ENCODE measurements around the gene MTURN. TPM values are rescaled to one million over a fixed set of nuclear protein-coding genes. Genes with fewer than 3 reads are reported as not detected.

Gene MTURN
- total RNA-seq, 2 experiments from 2014 or later = 4.2 TPM

- ChIA-PET POLR2A (no interaction called here), CTCF (no interaction called here)
- Mint-ChIP-seq H3K9me3 (ENCODE audit: low read depth) (no peaks in the 10 kb centered on the region), H3K4me3 (no peak overlapping the region), H3K27ac (no peak overlapping the region), H3K4me1 (no peaks in the 10 kb centered on the region), H3K36me3 (ENCODE audit: low read depth) (no peaks in the 10 kb centered on the region), H3K27me3 (no peaks in the 10 kb centered on the region)
- no peak for ATAC-seq
- no peak for DNase-seq
- intact Hi-C loops (cut with DNase I, micrococcal nuclease) = no loop called here
Observed at GRCh38 chr7:30171766-30172447, 37.1 kb downstream of the MTURN start.

- no peak overlapping the region for H3K4me3 Mint-ChIP-seq
- intact Hi-C loops (cut with DNase I, micrococcal nuclease) = no loop called here
- H3K9me3 Mint-ChIP-seq (ENCODE audit: low read depth) = no peaks in the 10 kb centered on the region
- ATAC-seq (peak; percentile 26), DNase-seq (no peak)
- H3K36me3 Mint-ChIP-seq (ENCODE audit: low read depth) = no peaks in the 10 kb centered on the region
- no peaks in the 10 kb centered on the region for H3K27me3 Mint-ChIP-seq
- POLR2A ChIA-PET = no interaction called here
- CTCF ChIA-PET = no interaction called here
- H3K4me1 Mint-ChIP-seq = no peaks in the 10 kb centered on the region
- H3K27ac Mint-ChIP-seq = no peak overlapping the region
Observed at GRCh38 chr7:30172451-30172850, 37.7 kb downstream of the MTURN start.

GRCh38 chr7:30173058-30173897 is 38.5 kb downstream of the MTURN start:
- ATAC-seq (no peak), DNase-seq (no peak)
- ChIA-PET POLR2A (no interaction called here), CTCF (no interaction called here)
- no peaks in the 10 kb centered on the region for H3K9me3 Mint-ChIP-seq (ENCODE audit: low read depth)
- no peak overlapping the region for H3K4me3 Mint-ChIP-seq
- intact Hi-C loops (cut with DNase I, micrococcal nuclease) = no loop called here
- no peaks in the 10 kb centered on the region for H3K27me3 Mint-ChIP-seq
- H3K27ac Mint-ChIP-seq = no peak overlapping the region
- H3K4me1 Mint-ChIP-seq = no peaks in the 10 kb centered on the region
- no peaks in the 10 kb centered on the region for H3K36me3 Mint-ChIP-seq (ENCODE audit: low read depth)

GRCh38 chr7:30175180-30175579 is 40.4 kb downstream of the MTURN start:
- H3K27me3 Mint-ChIP-seq = no peaks in the 10 kb centered on the region
- CTCF ChIA-PET = no interaction called here

GRCh38 chr7:30175636-30176147 is 40.9 kb downstream of the MTURN start:
- Mint-ChIP-seq H3K4me3 (no peak overlapping the region), H3K27ac (no peak overlapping the region), H3K36me3 (ENCODE audit: low read depth) (no peaks in the 10 kb centered on the region), H3K27me3 (no peaks in the 10 kb centered on the region), H3K4me1 (peaks cover 6% of the 10 kb centered on the region), H3K9me3 (ENCODE audit: low read depth) (no peaks in the 10 kb centered on the region)
- ATAC-seq (no peak), DNase-seq (no peak)
- intact Hi-C loops (cut with DNase I, micrococcal nuclease) = no loop called here
- CTCF ChIA-PET = interaction anchor here (0.9 kb wide), 1 partner anchor 10 kb away, joined by 3 read pairs; no protein-coding TSS in a partner anchor
- POLR2A ChIA-PET = no interaction called here

More at GRCh38 chr7:30175180-30175579, 40.4 kb downstream of the MTURN start:
- POLR2A ChIA-PET = no interaction called here
- intact Hi-C loops (cut with DNase I, micrococcal nuclease) = no loop called here
- Mint-ChIP-seq H3K9me3 (ENCODE audit: low read depth) (no peaks in the 10 kb centered on the region), H3K27ac (no peak overlapping the region), H3K36me3 (ENCODE audit: low read depth) (no peaks in the 10 kb centered on the region), H3K4me3 (no peak overlapping the region), H3K4me1 (peaks cover 6% of the 10 kb centered on the region)
- DNase-seq = no peak
- no peak for ATAC-seq

GRCh38 chr7:30176463-30177109 is 41.8 kb downstream of the MTURN start:
- intact Hi-C loops (cut with DNase I, micrococcal nuclease) = no loop called here
- ChIA-PET POLR2A (no interaction called here), CTCF (interaction anchor here (0.9 to 1.4 kb wide), 2 partner anchors 9 to 99 kb away, joined by 3 to 4 read pairs; no protein-coding TSS in a partner anchor)
- no peak overlapping the region for H3K27ac Mint-ChIP-seq
- H3K4me3 Mint-ChIP-seq = no peak overlapping the region
- ATAC-seq = no peak
- no peaks in the 10 kb centered on the region for H3K27me3 Mint-ChIP-seq
- no peak for DNase-seq
- no peaks in the 10 kb centered on the region for H3K36me3 Mint-ChIP-seq (ENCODE audit: low read depth)
- H3K4me1 Mint-ChIP-seq = peaks cover 6% of the 10 kb centered on the region
- H3K9me3 Mint-ChIP-seq (ENCODE audit: low read depth) = no peaks in the 10 kb centered on the region

- DNase-seq (no peak), ATAC-seq (no peak)
- H3K27ac Mint-ChIP-seq = no peak overlapping the region
- H3K4me3 Mint-ChIP-seq = no peak overlapping the region
- H3K36me3 Mint-ChIP-seq (ENCODE audit: low read depth) = no peaks in the 10 kb centered on the region
- H3K9me3 Mint-ChIP-seq (ENCODE audit: low read depth) = no peaks in the 10 kb centered on the region
- ChIA-PET POLR2A (interaction anchor here (0.6 kb wide), 1 partner anchor 1071 kb away, joined by 3 read pairs; no protein-coding TSS in a partner anchor), CTCF (interaction anchor here (1.4 kb wide), 1 partner anchor 99 kb away, joined by 4 read pairs; no protein-coding TSS in a partner anchor)
- no peaks in the 10 kb centered on the region for H3K27me3 Mint-ChIP-seq
- peaks cover 6% of the 10 kb centered on the region for H3K4me1 Mint-ChIP-seq
- intact Hi-C loops (cut with DNase I, micrococcal nuclease) = no loop called here
Observed at GRCh38 chr7:30177186-30177585, 42.4 kb downstream of the MTURN start.

- Mint-ChIP-seq H3K4me1 (peaks cover 6% of the 10 kb centered on the region), H3K27ac (no peak overlapping the region), H3K9me3 (ENCODE audit: low read depth) (no peaks in the 10 kb centered on the region), H3K4me3 (no peak overlapping the region), H3K27me3 (no peaks in the 10 kb centered on the region), H3K36me3 (ENCODE audit: low read depth) (no peaks in the 10 kb centered on the region)
- intact Hi-C loops (cut with DNase I, micrococcal nuclease) = no loop called here
- ChIA-PET CTCF (interaction anchor here (1.4 to 1.5 kb wide), 2 partner anchors 13 to 98 kb away, joined by 4 read pairs; no protein-coding TSS in a partner anchor), POLR2A (interaction anchor here (0.6 kb wide), 1 partner anchor 1072 kb away, joined by 3 read pairs; no protein-coding TSS in a partner anchor)
- ATAC-seq (no peak), DNase-seq (no peak)
Observed at GRCh38 chr7:30177965-30178364, 43.2 kb downstream of the MTURN start.

- ATAC-seq = peak; percentile 39
- no peaks in the 10 kb centered on the region for H3K9me3 Mint-ChIP-seq (ENCODE audit: low read depth)
- no peaks in the 10 kb centered on the region for H3K27me3 Mint-ChIP-seq
- H3K4me1 Mint-ChIP-seq = peaks cover 6% of the 10 kb centered on the region
- no peak for DNase-seq
- H3K36me3 Mint-ChIP-seq (ENCODE audit: low read depth) = no peaks in the 10 kb centered on the region
- H3K4me3 Mint-ChIP-seq = no peak overlapping the region
- H3K27ac Mint-ChIP-seq = no peak overlapping the region
- intact Hi-C loops (cut with DNase I, micrococcal nuclease) = no loop called here
- CTCF ChIA-PET = interaction anchor here (1.5 kb wide), 1 partner anchor 14 kb away, joined by 4 read pairs; no protein-coding TSS in a partner anchor
- POLR2A ChIA-PET = no interaction called here
Observed at GRCh38 chr7:30178748-30179436, 44.1 kb downstream of the MTURN start.

- no peaks in the 10 kb centered on the region for H3K27me3 Mint-ChIP-seq
- no peak overlapping the region for H3K4me3 Mint-ChIP-seq
- H3K9me3 Mint-ChIP-seq (ENCODE audit: low read depth) = no peaks in the 10 kb centered on the region
- POLR2A ChIA-PET = no interaction called here
- DNase-seq (no peak), ATAC-seq (no peak)
- no peaks in the 10 kb centered on the region for H3K36me3 Mint-ChIP-seq (ENCODE audit: low read depth)
- intact Hi-C loops (cut with DNase I, micrococcal nuclease) = no loop called here
- CTCF ChIA-PET = interaction anchor here (0.8 to 1.6 kb wide), 2 partner anchors 22 to 330 kb away, joined by 3 to 6 read pairs; no protein-coding TSS in a partner anchor
- no peak overlapping the region for H3K27ac Mint-ChIP-seq
- H3K4me1 Mint-ChIP-seq = peaks cover 6% of the 10 kb centered on the region
Observed at GRCh38 chr7:30180718-30181117, 45.9 kb downstream of the MTURN start.

- DNase-seq = no peak
- H3K27ac Mint-ChIP-seq = no peak overlapping the region
- H3K9me3 Mint-ChIP-seq (ENCODE audit: low read depth) = no peaks in the 10 kb centered on the region
- no peaks in the 10 kb centered on the region for H3K36me3 Mint-ChIP-seq (ENCODE audit: low read depth)
- no peak overlapping the region for H3K4me3 Mint-ChIP-seq
- POLR2A ChIA-PET = no interaction called here
- ATAC-seq = no peak
- H3K4me1 Mint-ChIP-seq = peaks cover 6% of the 10 kb centered on the region
- CTCF ChIA-PET = interaction anchor here (2.1 kb wide), 1 partner anchor 18 kb away, joined by 7 read pairs; no protein-coding TSS in a partner anchor
- intact Hi-C loops (cut with DNase I, micrococcal nuclease) = no loop called here
- no peaks in the 10 kb centered on the region for H3K27me3 Mint-ChIP-seq
Observed at GRCh38 chr7:30181211-30181610, 46.4 kb downstream of the MTURN start.

Measured in activated CD4-positive, alpha-beta T cell treated with anti-CD3 and anti-CD28 coated beads for 36 hours (primary cell).